Duodenal mucosa (tissue), 2 donors: Measurements from ENCODE around the gene SUFU.
A peak's percentile ranks its signal among the peaks of the same experiment; 100 is the strongest.

Experiments used
- H3K27ac ChIP-seq: one replicate; pipeline ENCODE4 v1.7.0; 2013; ENCODE audit warnings: low read depth, low read length
- H3K27me3 ChIP-seq, 2 donors: one replicate each; pipeline ENCODE4 v1.7.0; 2013; ENCODE audit warnings: low read length in 2 of 2, control low read depth in 1 of 2; ENCODE audit not compliant: insufficient read depth in 2 of 2, control insufficient read depth in 1 of 2
- H3K36me3 ChIP-seq, 2 donors: one replicate each; pipeline ENCODE4 v1.7.0; 2013; ENCODE audit warnings: low read length in 2 of 2, control low read depth in 1 of 2; ENCODE audit not compliant: insufficient read depth in 2 of 2, control insufficient read depth in 1 of 2
- H3K4me1 ChIP-seq, 2 donors: one replicate each; pipeline ENCODE4 v1.7.0; 2013; ENCODE audit warnings: low read length in 2 of 2, control low read depth in 1 of 2; ENCODE audit not compliant: insufficient read depth in 2 of 2, control insufficient read depth in 1 of 2
- H3K4me3 ChIP-seq, 2 donors: one replicate each; pipeline ENCODE4 v1.7.0; 2013; ENCODE audit warnings: low read length in 2 of 2, low read depth in 1 of 2
- H3K9ac ChIP-seq, 2 donors: one replicate each; pipeline ENCODE4 v1.7.0; 2013; ENCODE audit warnings: low read length in 2 of 2, low read depth in 1 of 2
- H3K9me3 ChIP-seq, 2 donors: one replicate each; pipeline ENCODE4 v1.7.0; 2013; ENCODE audit warnings: low read length in 2 of 2, control low read depth in 1 of 2; ENCODE audit not compliant: control insufficient read depth in 1 of 2

The SUFU gene

DNA sequence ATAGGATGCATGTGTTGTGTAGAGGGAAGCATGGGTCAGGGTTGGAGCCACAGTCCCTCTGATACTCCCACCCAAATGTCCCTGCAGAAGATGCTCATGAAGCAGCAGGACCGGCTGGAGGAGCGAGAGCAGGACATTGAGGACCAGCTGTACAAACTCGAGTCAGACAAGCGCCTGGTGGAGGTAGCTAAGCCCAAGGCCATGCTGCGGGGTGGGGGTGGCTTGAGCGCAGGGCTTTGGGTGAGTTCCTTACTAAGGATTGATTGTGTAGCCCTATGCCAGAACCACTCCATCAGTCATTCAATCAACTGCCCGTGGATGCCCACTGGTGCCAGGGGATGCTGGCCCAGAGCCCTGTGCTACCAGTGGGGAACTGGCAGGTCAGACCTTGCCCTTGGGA, 150.8 kb downstream of the SUFU start:
- Histone ChIP-seq H3K27me3 (no peaks in the 10 kb centered on the region), H3K9me3 (no peaks in the 10 kb centered on the region), H3K4me1 (peaks cover 74 to 79% of the 10 kb centered on the region in 2 donors), H3K9ac (no peak overlapping the region), H3K4me3 (no peak overlapping the region), H3K36me3 (peaks cover 37 to 70% of the 10 kb centered on the region in 2 donors), H3K27ac (no peak overlapping the region)

DNA sequence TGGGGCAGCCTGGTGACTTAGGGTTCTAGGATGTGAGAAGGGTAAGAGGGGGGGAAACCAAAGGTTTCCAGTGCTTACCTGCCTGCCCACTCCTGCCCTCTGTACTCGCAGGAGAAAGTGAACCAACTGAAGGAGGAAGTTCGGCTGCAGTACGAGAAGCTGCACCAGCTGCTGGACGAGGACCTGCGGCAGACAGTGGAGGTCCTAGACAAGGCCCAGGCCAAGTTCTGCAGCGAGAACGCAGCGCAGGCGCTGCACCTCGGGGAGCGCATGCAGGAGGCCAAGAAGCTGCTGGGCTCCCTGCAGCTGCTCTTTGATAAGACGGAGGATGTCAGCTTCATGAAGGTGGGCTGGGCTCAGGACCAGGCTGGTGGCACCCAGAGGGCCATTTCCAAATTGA, 151.2 kb downstream of the SUFU start:
- H3K4me3 ChIP-seq, result no peak overlapping the region
- H3K4me1 ChIP-seq, result peaks cover 70 to 75% of the 10 kb centered on the region in 2 donors
- peaks cover 37 to 70% of the 10 kb centered on the region in 2 donors for H3K36me3 ChIP-seq
- H3K27me3 ChIP-seq, result no peaks in the 10 kb centered on the region
- no peaks in the 10 kb centered on the region for H3K9me3 ChIP-seq
- no peak overlapping the region for H3K9ac ChIP-seq
- H3K27ac ChIP-seq, result no peak overlapping the region

DNA sequence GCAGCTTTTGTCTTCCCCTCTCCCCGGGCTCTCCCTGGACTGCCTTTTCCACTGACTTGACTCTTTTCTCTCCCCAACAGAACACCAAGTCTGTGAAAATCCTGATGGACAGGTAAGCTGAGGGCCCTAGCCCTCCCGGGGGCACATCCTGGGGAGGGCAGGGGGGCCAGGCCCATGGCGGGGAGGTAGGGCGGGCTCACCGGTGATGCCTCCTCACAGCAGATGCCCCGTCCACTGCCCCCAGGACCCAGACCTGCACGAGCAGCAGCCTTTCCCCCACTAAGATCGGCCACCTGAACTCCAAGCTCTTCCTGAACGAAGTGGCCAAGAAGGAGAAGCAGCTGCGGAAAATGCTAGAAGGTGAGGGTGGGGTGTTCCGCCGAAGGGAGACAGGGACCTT, 152.3 kb downstream of the SUFU start:
- H3K4me3 ChIP-seq, result no peak overlapping the region
- H3K27ac ChIP-seq, result no peak overlapping the region

DNA sequence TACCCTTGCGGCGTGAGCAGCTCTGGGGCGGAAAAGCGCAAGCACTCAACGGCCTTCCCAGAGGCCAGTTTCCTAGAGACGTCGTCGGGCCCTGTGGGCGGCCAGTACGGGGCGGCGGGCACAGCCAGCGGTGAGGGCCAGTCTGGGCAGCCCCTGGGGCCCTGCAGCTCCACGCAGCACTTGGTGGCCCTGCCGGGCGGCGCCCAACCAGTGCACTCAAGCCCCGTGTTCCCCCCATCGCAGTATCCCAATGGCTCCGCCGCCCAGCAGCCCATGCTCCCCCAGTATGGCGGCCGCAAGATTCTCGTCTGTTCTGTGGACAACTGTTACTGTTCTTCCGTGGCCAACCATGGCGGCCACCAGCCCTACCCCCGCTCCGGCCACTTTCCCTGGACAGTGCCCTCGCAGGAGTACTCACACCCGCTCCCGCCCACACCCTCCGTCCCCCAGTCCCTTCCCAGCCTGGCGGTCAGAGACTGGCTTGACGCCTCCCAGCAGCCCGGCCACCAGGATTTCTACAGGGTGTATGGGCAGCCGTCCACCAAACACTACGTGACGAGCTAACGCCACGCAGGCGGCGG, 153.1 kb downstream of the SUFU start:
- no peak overlapping the region for H3K9ac ChIP-seq
- H3K36me3 ChIP-seq, result peaks cover 37 to 57% of the 10 kb centered on the region in 2 donors
- H3K4me3 ChIP-seq, result no peak overlapping the region
- no peaks in the 10 kb centered on the region for H3K9me3 ChIP-seq
- peaks cover 69 to 74% of the 10 kb centered on the region in 2 donors for H3K4me1 ChIP-seq
- no peak overlapping the region for H3K27ac ChIP-seq
- H3K27me3 ChIP-seq, result no peaks in the 10 kb centered on the region

More for the DNA sequence above, 152.3 kb downstream of the SUFU start:
- no peaks in the 10 kb centered on the region for H3K27me3 ChIP-seq
- H3K9ac ChIP-seq, result no peak overlapping the region
- peaks cover 37 to 66% of the 10 kb centered on the region in 2 donors for H3K36me3 ChIP-seq
- peaks cover 69 to 75% of the 10 kb centered on the region in 2 donors for H3K4me1 ChIP-seq
- H3K9me3 ChIP-seq, result no peaks in the 10 kb centered on the region

DNA sequence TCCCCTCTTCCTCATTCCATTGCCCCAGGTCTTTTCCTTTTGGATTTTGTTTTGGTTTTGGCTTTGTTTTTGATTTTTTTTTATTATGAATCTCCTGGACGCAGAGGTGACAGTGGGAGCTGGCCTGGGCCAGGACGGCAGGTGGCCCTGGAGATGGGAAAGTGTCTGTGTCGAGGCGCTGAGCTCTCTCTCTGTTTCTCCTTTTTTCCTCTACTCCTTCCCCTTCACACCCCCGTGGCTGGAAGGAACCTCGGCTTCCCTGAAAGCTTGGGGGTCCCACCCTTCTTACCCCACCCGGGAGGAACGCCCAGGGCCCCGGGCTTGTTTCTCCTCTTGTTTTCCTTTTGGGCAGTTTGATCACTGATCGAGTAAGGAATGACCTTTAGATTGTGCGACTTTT, 153.7 kb downstream of the SUFU start:
- Histone ChIP-seq H3K9me3 (no peaks in the 10 kb centered on the region), H3K4me1 (peaks cover 63 to 69% of the 10 kb centered on the region in 2 donors), H3K9ac (no peak overlapping the region), H3K27me3 (no peaks in the 10 kb centered on the region), H3K4me3 (no peak overlapping the region), H3K36me3 (peaks cover 35 to 51% of the 10 kb centered on the region in 2 donors), H3K27ac (peak overlapping the region; percentile 50)

DNA sequence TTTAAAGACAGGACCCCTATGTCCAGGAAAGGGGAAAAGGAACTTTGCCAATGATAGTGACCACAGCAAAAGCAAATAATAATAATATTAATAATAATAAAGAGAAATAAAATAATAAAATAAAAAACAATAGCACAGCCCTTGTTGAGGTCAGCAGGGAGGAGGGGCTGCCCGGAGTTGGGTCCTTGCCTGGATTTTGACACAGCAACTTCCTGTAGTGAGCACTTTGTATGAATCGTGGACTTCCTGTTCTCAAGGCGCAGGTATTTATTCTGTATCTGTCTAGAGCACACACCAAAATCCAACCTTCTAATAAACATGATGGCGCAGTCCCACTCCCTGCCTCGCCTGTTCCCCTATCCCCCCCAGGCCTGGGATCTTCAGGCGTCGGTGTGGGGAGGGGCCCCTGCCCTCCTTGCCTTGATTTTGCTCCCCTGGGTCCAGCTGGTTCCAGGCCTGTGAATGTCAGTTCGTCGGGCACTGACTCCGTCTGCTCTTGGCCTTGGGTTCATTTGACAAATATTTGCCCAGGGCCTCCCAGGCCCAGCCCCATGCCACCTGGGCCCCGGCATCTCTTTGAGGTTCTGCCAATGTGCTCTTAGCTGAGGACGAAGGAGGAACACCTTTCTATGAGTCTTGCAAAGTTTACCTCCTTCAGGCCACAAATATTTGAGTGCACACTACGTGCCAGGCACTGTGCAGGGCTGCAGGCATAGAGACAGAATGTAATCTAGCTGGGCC, 154.4 kb downstream of the SUFU start:
- H3K9ac ChIP-seq, result no peak overlapping the region
- peaks cover 33 to 48% of the 10 kb centered on the region in 2 donors for H3K36me3 ChIP-seq
- H3K4me1 ChIP-seq, result peaks cover 56 to 62% of the 10 kb centered on the region in 2 donors

DNA sequence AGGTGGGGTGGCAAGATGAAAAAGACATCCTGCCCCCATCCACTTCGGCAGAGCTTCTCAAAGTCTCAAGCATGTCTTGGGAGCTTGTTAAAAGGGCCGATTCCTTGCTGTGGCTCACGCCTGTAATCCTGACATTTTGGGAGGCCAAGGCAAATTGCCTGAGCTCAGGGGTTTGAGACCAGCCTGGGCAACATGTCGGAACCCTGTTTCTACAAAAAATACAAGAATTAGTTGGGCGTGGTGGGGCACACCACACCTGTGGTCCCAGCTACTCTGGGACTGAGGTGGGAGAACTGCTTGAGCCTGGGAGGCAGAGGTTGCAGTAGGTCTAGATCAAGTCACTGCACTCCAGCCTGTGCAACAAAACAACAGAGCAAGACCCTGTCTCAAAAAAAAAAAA, 155.0 kb downstream of the SUFU start:
- peaks cover 50 to 55% of the 10 kb centered on the region in 2 donors for H3K4me1 ChIP-seq
- peaks cover 26 to 42% of the 10 kb centered on the region in 2 donors for H3K36me3 ChIP-seq
- H3K9me3 ChIP-seq, result no peaks in the 10 kb centered on the region
- peak overlapping the region; percentile 35 for H3K27ac ChIP-seq
- no peaks in the 10 kb centered on the region for H3K27me3 ChIP-seq
- no peak overlapping the region for H3K4me3 ChIP-seq
- H3K9ac ChIP-seq, result no peak overlapping the region

More for the DNA sequence above, 154.4 kb downstream of the SUFU start:
- H3K27ac ChIP-seq, result peak overlapping the region; percentile 35
- no peaks in the 10 kb centered on the region for H3K27me3 ChIP-seq
- no peak overlapping the region for H3K4me3 ChIP-seq
- H3K9me3 ChIP-seq, result no peaks in the 10 kb centered on the region

DNA sequence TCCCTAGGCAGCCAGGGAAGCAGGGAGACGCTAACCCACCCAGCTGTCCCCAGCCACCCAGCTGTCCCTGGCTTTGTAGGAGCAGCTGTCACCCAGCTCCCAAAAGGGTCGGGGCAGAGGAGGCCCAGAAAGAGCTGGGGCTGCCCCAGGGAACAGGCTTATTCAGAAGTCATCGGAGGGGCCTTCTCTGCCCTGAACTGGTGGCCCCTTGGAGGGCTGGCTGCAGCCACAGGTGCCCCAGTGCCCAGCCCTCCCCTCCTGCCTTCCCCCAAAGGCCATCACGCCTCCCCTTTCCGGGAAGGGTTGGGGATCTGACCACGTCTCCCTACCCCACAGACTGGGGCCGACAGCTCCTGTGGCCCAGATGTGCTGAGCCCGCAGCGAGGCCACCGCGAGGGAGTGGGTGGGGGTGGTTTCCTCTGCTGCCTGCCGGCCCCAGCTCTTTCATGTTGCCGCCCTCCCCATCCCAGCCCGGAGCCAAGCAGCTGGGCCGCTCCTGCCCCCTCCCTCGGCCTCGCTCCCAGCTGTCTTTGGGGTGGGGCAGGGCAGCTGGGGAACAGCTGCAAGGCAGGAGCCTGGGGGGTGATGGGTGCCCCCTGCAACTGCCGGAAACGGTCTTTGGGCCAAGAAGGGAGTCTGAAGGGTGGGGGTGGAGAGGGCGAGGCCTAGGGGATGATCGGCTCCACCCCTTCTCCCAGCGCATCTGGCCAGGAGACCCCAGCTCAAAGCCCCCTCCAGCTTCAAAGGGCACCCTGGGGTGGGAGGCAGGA, 157.3 kb downstream of the SUFU start:
- Histone ChIP-seq H3K36me3 (peaks cover 9 to 25% of the 10 kb centered on the region in 2 donors), H3K9ac (peak overlapping the region in 1 of 2 donors; percentile 12), H3K4me1 (peaks cover 43 to 49% of the 10 kb centered on the region in 2 donors), H3K9me3 (no peaks in the 10 kb centered on the region), H3K27ac (no peak overlapping the region), H3K4me3 (peak overlapping the region in 1 of 2 donors; percentile 37), H3K27me3 (no peaks in the 10 kb centered on the region)

DNA sequence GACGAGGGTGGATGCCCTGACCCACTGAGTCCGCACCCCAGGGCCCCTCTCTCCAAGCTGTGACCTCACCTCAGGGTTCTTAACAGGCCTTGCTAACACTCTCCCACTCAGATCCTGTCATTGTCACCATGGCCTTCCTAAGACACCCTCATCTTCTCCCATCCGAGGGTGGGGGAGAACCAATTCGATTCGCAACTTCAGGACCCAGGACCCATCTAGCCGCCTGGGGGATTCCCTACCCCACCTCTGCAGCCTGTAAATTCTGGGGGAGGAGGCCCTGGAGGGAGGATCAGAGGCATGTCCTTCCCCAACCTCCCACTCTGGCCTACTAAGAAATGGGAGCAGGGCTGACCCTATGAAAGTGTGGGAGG, 157.9 kb downstream of the SUFU start:
- no peak overlapping the region for H3K4me3 ChIP-seq
- H3K9me3 ChIP-seq, result no peaks in the 10 kb centered on the region
- H3K27me3 ChIP-seq, result no peaks in the 10 kb centered on the region
- no peak overlapping the region for H3K27ac ChIP-seq
- peaks cover 3 to 19% of the 10 kb centered on the region in 2 donors for H3K36me3 ChIP-seq
- peaks cover 38 to 46% of the 10 kb centered on the region in 2 donors for H3K4me1 ChIP-seq
- peak overlapping the region in 1 of 2 donors; percentile 12 for H3K9ac ChIP-seq
